GM18870 (cell line): ENCODE results near the gene OR52D1.

Experiments used
- ATAC-seq: cut with Tn5 transposase; IDR thresholded peaks from one replicate; pipeline ENCODE4 v1.9.1; 2021; ENCODE audit warnings: moderate library complexity; ENCODE audit not compliant: unreplicated experiment

Gene OR52D1

GRCh38 chr11:5488385-5488784 is at the start of gene OR52D1:
TSS of gene OR52D1 (plus strand) at chr11:5488685. CDS start at chr11:5488707, 22 bp downstream.
- ATAC-seq, result no peak

- ATAC-seq, result no peak
Observed at GRCh38 chr11:5441414-5441813, 47.1 kb upstream of the OR52D1 start, which contains the start of gene OR51I1. TSS of gene OR51I1 (minus strand) at chr11:5441514. CDS start at chr11:5441514, 0 bp downstream.

GRCh38 chr11:5443835-5444393 is 44.6 kb upstream of the OR52D1 start:
- no peak for ATAC-seq

GRCh38 chr11:5449023-5449422 is 39.5 kb upstream of the OR52D1 start, which contains the start of gene OR51I2:
TSS of gene OR51I2 (plus strand) at chr11:5449323. CDS start at chr11:5453489, 4,166 bp downstream.
- no peak for ATAC-seq

- no peak for ATAC-seq
Observed at GRCh38 chr11:5449432-5449831, 39.1 kb upstream of the OR52D1 start.

GRCh38 chr11:5460983-5461621 is 27.4 kb upstream of the OR52D1 start:
- no peak for ATAC-seq

- ATAC-seq, result no peak
Observed at GRCh38 chr11:5467527-5467926, 21.0 kb upstream of the OR52D1 start.

- ATAC-seq, result no peak
Observed at GRCh38 chr11:5473921-5474320, 14.6 kb upstream of the OR52D1 start.

- peak; percentile 65 for ATAC-seq
Observed at GRCh38 chr11:5476186-5476819, 12.2 kb upstream of the OR52D1 start.

GRCh38 chr11:5486003-5486402 is 2.5 kb upstream of the OR52D1 start:
- ATAC-seq, result no peak

GRCh38 chr11:5486421-5486820 is 2.1 kb upstream of the OR52D1 start:
- no peak for ATAC-seq

GRCh38 chr11:5488798-5489399 is 414 bp downstream of the OR52D1 start:
- ATAC-seq, result no peak

- ATAC-seq, result no peak
Observed at GRCh38 chr11:5489576-5490357, 1.3 kb downstream of the OR52D1 start.

- no peak for ATAC-seq
Observed at GRCh38 chr11:5499671-5500070, 11.2 kb downstream of the OR52D1 start.

- no peak for ATAC-seq
Observed at GRCh38 chr11:5500393-5500801, 11.9 kb downstream of the OR52D1 start.

- no peak for ATAC-seq
Observed at GRCh38 chr11:5504403-5504921, 16.0 kb downstream of the OR52D1 start.

- ATAC-seq, result no peak
Observed at GRCh38 chr11:5505363-5506048, 17.0 kb downstream of the OR52D1 start.

- ATAC-seq, result no peak
Observed at GRCh38 chr11:5507177-5507932, 18.9 kb downstream of the OR52D1 start.

GRCh38 chr11:5507933-5508305 is 19.4 kb downstream of the OR52D1 start:
- ATAC-seq, result no peak

- ATAC-seq, result no peak
Observed at GRCh38 chr11:5508605-5509004, 20.1 kb downstream of the OR52D1 start.
